Left renal cortex interstitium (tissue), 4 donors: ENCODE measurements around the gene NFRKB. TPM values are rescaled to one million over a fixed set of nuclear protein-coding genes. Genes with fewer than 3 reads are reported as not detected.

Experiments
- DNase-seq, 4 donors: peaks; one replicate each; pipeline ENCODE4 v3.0.0-alpha.2; 2013; ENCODE audit warnings: low read depth in 4 of 4, low spot score in 2 of 4, missing footprints in 1 of 4
- polyA plus RNA-seq, 4 donors: library from polyadenylated mRNA; unstranded; fragments of 120-200 nt; gene quantifications; one replicate each; pipeline ENCODE4 v1.2.1, GENCODE V29; 2013; ENCODE audit not compliant: insufficient read length in 4 of 4

Gene NFRKB
- polyA plus RNA-seq: 10 to 100 TPM; 35.7 to 66.3 (median 46.6) TPM

DNA sequence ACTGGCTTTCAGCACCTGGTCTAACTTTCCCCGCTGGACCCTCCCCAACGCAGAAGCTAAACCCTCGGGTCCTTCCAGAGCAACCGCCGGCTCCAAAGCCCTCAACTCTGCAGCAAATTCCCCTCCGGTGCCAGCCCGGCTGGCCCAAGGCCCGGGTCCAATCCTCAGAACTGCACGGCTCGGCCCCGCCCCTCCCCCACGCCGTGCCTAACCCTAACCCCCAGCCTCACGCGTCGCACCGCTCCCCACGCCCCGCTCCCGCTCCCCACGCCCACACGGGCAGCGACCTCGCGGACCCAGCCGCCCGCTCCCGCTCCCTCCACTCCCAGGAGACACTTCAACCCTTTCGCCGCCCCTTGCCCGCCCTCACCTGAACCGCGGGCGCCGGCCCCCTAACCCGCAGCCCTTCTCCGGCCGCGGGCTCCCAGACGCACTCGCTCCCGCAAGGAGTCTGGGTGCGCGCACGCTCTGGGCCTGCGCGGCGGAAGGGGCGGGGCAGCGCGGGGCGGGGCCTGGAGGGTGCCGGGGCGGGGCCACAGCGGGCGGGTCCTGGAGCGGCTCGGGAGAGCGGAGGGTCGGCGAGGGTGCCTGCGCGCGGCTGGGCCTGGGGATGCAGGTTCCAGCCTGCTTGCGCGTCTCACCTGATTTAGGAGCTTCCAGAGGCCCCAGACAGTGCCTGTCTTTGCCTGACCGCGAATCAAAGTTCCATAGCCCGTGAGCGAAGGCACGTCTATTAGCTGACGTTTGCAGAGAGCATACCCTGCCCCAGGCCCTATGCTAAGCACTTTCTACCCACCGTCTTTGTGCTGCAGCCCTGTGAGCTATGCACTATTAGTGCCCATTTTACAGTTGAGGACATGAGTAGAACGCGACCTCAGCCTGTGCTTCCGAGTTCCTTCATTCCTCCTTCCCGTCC is at the start of gene NFRKB:
Gene NFRKB (minus strand): TSS at position 453 of the 916 bp plus-strand sequence. CDS start 2,729 bp downstream, outside the sequence.
- peak; percentile 58 to 69 (median 64) for DNase-seq

DNA sequence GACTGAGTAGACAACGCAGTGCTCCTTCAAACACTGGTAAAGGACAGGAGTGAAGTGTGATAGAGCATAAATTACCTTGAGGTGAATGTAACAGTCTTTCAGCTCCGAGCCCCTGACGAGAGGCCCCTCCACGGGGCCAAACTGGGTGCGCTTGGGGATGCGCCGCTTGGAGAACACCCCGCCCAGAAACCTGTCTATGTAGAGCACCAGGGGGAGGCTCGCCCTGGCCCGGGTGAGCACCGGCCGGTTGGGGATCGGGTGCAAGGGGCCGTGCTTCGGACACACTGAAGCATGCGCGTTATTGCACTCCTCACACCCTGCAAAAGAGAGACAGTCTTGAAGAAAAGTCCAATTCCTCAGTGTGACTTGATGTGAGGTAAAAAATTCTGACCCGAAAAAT is 49.3 kb upstream of the NFRKB start:
- no peak for DNase-seq

DNA sequence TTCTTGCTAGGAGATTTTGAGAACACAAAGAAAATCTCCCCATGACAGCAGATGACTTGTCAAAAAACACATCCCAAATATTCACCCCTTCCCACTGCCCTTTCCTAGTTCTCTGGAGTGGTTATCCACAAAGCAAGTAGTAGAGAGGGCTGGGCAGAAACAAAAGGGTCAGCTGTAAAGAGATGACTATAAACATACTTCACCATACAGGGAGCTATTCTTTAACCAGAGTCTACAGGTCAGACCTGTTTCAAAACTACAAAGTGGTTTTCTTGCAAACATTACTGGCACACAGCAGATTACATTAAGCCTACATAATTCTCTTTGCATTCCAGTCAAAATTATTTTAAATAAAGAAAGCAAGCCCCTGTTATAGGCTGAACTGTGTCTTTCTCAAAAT is 47.7 kb upstream of the NFRKB start:
- no peak for DNase-seq

DNA sequence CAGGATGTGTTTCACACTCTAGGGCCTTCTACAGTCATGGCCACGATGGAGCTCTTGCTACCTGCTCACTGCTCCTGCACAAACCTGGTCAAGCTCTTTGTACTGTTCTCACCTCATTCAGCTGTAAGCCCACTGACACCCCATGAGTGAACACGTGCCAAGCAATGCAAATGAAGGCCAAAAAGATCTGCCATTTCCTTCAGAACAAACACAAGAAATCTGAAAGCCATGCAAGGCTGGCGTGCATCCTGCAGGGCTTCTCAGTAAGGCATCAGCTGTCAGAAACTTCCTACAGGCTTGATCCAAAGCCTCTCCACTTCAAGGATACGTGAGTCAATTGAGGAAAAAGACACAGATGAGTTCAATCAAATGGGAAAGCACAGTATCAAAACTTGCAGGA is 44.1 kb upstream of the NFRKB start:
- DNase-seq: no peak

DNA sequence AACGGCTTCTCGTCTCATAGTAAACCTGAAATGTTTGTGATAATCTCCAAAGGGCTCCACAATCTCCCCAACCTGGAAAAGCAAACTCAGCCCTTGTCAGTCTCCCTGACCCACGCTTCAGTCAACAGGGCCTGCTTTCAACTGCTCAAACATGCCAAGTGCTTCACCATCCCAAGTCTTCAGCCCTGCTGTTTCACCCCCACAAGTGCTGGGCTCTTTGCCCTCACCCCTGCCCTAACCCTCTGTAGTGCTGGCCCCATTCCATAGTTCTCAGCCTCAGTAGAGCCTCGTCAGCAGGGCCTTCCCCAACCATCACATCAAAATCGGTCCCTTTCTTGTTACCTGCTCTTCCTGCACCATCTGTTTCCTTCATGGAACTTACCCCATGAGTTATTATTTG is 43.4 kb upstream of the NFRKB start:
- DNase-seq: no peak

DNA sequence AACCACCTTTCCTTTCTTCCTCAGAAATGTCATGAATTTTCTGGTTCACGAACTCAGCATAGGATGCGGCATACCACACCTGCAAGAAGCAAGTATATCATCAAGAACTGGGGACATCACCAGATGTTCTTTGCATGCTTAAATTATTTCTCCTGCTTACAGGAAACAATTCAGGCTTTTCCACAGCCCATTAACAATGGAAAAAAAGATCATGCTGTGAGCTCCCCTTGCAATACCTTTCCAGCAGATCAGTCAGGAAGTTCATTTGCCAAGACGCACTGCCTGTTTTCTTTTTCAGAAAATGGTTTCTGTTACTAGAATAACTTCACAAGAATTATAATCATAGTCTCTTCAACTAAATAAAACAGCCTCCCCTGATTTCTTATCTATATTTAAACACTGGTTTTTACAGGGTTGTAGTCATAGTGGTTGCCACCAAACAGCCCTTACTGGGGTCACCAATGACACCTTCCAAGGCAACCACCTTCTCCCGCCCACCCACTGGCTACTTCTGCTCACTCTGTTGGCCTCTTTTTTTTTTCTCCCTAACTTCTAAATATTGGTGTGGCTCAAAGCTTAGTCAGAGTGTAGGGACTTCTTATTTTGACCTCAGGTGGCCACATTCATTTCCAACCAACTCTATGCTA is 42.3 kb upstream of the NFRKB start:
- DNase-seq: no peak

DNA sequence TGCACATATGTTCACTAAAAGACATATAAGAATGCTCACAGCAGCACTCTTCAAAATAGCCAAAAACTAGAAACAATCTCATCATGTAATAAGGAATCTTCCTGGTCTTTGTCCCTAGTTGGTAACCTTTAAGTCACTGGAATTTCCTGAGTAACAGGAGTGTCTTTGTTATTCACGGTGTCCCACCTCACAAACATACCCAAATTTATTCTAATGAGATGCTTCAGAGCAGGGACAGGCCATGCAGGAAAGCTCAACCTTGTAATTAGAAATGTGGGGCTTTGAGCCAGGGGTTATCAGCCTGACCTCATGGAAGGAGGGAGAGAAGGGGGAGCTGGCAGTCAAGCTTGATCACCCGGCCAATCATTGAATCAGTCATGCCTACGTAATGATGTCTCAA is 40.3 kb upstream of the NFRKB start:
- no peak for DNase-seq

DNA sequence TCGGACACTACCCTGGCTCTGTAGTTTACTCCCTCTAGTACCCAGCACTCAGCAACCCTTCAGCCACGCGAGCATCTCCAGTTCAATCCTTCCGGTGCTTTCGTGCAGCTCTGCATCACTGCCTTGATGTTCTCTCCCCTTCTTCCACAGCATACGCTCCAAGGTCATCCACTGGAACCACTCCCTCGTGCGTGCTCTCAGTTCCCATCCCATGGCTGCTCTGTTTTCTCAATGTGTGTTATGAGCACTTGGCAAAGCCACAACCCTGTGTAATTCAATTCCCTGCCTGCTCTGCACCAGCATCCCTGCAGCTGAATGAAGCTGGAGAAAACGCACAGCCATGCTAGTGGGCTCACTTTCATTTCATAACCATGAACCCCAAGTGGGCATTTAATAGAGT is 38.5 kb upstream of the NFRKB start:
- no peak for DNase-seq

DNA sequence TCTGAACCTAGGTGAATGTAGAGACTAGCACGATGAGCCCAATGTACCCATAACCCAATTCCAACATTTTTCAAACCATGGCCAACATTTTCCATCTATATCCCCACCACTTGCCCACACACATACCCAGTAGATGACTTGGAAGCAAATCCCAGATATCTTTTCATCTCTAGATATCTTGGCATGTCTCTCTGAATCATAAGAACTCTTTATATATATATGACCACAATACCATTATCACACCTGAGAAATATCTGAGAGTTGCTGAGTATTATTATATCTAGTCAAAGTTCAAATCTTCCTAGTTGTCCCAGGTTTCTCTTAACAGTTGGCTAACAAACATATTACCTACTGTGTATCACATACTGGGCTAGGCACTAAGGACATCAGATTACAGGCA is 37.9 kb upstream of the NFRKB start:
- DNase-seq: no peak

DNA sequence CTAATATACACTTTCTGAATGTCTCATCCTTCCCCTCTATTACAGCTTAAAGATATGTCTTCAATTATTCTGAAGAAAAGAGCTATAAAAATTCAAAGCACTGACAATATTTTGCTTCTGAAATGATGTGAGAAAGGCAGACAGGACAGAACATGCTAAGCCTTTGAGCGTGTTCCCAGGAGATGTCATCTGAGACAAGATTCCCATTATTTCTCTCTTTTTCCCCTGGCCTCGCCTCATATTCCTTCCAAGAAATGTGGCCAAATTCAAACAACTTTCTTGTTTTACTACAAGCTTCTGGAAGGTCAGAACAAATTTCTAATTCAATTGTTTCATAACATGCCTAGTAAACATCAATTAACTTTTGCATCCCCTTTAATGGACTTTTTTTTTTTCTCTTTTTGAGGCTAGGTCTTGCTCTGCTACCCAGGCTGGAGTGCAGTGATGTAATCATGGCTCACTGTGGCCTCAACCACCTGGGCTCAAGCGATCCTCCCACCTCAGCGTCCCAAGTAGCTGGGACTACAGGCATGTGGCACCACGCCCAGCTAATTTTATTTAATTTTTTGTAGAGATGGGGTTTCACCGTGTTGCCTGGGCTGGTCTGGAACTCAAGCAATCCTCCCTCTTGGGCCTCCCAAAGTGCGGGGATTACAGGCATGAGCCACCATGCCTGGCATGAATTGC is 37.1 kb upstream of the NFRKB start:
- DNase-seq: no peak

DNA sequence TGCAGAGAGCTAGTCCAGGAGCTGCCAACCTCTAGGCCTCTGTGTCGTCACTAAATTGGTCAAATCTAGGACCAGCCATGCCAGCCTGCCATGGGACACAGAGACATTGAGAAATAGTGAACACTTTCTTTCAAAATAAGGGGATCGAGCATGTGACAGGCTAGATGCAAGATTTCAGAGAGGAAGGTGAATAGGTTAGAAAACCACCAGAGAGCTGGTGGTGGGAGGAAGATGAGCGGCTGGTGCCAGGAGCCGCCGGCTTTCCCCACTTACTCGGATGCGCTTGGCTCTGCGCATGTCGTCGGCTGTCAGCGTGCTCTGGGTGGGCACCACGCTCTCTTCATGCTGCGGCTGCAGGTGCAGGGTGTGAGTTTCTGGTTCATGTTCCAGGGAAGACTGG is 35.4 kb upstream of the NFRKB start:
- DNase-seq: no peak

DNA sequence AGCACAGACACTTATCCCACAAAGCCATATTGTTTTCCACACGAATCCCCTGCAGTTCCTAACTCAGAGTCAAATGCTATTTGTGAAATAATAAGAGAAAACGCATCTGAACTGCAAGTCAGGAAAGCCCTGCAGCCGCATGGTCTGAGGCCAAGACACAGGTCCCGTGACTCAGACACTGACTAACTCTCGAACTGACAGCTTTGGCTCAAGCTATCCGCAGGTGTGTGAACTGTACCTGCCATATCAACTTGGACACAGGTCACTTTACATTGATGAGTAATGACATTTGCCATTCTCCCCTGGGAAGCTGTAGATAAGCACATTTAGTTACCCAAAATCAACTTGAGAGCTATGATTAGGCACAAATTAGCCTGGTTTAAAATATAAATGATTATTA is 34.9 kb upstream of the NFRKB start:
- no peak for DNase-seq

DNA sequence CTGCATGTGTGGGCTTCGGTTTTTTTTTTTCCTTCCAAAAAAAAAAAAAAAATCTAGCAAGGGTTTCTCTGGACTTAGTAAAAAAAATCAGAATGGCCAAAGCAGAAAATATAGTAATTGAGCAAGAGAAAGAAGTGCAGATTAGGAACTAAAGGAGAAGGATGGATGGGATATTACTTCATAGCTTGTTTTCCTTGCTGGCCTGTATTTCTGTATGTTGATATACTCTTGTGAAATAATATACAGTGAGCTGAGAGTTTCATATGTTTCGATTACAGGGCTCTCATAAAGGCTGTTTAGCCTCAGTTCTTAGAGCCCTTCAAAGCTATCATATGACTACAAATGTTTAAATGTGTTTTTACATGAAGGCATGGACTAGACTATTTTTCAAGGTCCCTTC is 34.3 kb upstream of the NFRKB start:
- DNase-seq: no peak

DNA sequence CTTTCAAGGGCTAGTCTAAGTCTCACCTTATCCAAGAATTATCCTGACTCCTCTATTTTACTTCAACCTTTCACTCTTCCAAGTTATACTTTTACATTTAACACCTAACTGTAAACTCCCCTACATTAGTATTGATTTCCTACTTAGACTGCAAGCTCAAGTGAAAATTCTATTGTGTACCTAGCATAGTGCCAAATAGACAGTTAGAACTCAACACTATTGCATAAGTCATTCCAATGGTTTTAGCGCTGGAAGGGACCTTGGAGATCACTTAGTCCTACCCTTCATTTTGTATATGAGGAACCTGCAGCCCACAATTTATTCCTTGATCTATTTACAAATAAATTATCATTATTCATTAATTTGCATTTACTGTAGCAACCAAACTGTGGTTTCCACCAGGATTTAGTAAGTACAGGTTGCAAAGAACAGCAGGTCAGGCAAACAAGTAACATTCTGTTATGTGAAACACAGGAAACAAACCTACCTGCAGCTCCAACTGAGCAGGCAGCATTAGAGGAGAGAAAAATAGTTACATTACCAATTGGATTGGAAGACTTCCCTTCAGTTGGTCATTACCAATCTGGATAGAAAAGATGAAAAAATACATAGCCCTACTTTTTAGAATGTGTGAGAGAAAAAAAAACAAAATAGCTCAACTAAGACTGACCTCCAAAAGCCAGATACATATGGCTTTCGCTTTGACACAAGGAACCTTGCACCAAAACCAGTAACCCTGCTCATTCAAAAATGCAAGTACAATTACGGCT is 33.7 kb upstream of the NFRKB start:
- DNase-seq: no peak

DNA sequence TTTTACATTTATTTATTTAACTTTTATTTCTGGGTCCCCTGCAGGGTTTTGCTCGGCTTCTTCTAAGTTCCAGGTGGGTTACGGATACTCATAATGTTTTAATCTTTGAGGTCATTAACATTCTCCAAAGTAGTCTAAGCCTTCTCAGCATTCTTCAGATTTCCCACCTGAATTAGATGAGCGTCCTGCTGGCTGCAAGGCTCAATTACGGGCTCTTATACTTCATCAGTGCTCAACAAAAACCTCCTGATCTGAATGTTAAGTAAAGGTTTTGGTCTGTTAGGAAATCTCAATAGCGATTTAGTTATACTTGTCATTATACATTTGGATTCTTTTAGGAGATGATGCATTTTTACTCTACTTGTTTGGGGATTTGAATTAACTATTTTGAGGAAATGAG is 27.3 kb upstream of the NFRKB start:
- DNase-seq: no peak

DNA sequence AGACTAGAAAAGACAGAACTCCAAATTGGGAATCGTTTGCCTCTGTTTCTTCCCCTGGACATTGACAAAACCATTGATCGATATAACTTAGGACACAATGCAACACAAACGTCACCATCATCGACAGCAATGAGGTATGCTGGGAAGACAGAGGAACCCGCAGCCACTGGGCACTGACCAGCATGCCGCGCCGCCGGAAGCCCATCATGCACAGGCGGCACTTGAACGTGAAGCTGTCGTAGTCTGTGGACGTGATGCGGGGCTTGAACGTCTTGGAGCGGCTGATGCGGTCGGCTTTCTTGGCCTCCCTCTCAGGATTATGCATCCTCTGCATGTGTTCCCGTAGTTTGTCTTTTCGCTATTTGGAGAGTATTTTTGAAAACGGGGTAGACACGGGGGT is 23.0 kb upstream of the NFRKB start:
- no peak for DNase-seq

DNA sequence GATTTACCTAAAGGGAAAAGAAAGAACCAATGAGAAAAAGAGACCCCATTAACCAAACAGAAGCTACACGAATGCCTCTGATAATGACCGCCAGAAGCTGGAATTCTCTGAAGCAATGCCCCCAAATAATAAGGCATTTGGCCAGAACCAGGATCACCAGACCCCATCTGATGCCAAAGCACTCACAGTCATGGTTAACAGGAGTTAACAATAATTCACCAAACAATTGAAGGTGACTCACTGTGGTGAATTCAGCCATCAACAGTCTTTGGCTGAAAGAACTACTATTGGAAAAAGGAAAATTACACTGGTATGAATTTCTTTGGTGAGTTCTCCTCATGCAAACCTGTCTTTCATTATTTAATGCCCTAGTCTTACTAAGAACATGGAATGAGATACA is 21.9 kb upstream of the NFRKB start:
- no peak for DNase-seq

DNA sequence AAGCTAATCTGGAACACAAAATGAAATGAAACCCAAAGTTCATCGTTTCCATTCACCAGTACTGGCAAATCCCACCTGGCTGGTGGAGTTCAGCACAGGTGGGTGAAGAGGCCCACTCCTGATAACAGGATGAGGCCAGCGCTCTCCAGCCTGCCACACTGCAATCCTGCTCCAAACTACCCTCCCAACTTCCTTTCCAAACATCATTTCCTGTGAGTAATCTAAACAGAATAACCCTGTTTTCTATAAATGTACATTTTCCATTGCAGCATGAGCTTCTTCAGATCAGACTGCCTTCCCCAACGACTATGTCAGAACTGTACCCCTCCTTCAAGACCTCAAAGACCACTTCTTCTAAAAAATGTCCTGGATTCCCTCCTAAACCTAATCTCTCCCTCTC is 15.9 kb upstream of the NFRKB start:
- no peak for DNase-seq

DNA sequence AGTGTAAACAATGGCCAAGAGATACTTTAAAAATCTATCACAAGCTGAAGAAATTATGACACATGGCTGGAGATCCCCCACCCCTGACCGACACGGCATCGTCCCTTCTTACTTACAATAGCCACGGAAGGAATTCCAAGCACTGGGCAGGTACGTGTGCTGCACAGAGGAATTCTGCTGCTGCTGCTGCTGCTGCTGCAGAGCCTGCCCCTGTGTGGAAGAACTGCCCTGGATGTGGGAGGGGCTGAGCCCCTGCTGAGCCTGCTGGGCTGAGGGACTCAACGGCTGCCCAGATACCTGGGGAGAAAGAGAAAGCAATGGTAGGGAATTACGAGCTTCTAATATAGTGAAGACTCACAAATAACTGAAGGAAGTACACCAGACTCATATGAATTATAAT is 15.0 kb upstream of the NFRKB start:
- no peak for DNase-seq

DNA sequence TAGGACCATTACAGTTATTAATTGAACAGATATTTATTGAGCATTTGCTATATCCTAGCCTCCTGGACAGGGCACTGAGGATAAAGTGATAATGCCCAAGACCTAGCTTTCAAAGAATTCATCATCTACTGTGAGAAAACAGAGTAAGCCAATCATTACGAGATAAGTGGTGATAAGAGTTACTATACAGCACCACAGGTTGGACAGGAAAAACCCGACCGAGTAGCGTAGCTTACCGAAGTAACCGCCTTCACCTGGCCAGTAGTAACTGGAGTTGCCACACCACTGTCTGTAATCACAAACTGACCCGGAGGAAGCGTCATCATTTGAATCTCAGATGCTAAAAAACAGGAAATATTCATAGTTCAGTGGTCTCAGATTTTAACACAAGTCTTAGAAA is 10.0 kb upstream of the NFRKB start:
- DNase-seq: no peak

DNA sequence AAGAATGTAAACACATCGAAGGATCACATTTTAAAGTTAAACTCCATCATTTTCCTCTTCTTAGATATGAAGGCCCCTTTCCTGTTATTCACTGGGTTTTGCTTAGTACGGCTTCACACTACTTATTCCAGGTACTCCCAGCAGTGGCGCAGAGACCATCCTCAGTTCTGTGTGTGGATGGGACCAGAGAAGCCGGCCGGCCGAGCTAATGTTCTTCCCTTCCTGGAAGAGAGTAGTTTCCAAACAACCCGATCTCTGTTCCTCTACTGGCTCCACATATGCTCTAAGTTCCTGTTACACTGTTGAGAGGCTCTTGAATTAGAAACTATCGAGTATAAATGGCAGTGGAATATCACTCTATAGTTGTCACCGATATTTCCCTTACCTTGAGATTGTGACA is 684 bp upstream of the NFRKB start:
- no peak for DNase-seq
